Activated CD8-positive, alpha-beta memory T cell treated with anti-CD3 and anti-CD28 coated beads, Interleukin-2, amount 50 U/mL, for 48 hours (primary cell): Measurements from ENCODE around the gene FZD2.

Experiments used
- DNase-seq: peaks from one replicate; pipeline ENCODE4 v3.0.0-alpha.2; 2020

FZD2 gene

GRCh38 chr17:44608727-44609435 lies 51.6 kb downstream of the FZD2 start:
- no peak for DNase-seq

GRCh38 chr17:44610331-44610730 lies 53.0 kb downstream of the FZD2 start:
- no peak for DNase-seq
